Neural crest cell (in vitro differentiated cells): ENCODE measurements around the gene GAB2. TPM values are rescaled to one million over a fixed set of nuclear protein-coding genes. Genes with fewer than 3 reads are reported as not detected.

ENCODE experiments used
- DNase-seq: peaks from one replicate; pipeline ENCODE4 v3.0.0; 2021; ENCODE audit warnings: low read depth, mixed read lengths, low spot score
- H3K27ac Mint-ChIP-seq: one replicate; pipeline ENCODE4 v1.8.0; 2021; ENCODE audit warnings: mild to moderate bottlenecking, mixed read lengths; ENCODE audit not compliant: unreplicated experiment
- H3K27me3 Mint-ChIP-seq: 2 replicates; pipeline ENCODE4 v1.8.0; 2021; ENCODE audit warnings: low read depth, mild to moderate bottlenecking, mixed read lengths
- H3K36me3 Mint-ChIP-seq: 2 replicates; pipeline ENCODE4 v1.8.0; 2021; ENCODE audit warnings: low read depth, mild to moderate bottlenecking, mixed read lengths
- H3K4me1 Mint-ChIP-seq: 2 replicates; pipeline ENCODE4 v1.8.0; 2021; ENCODE audit warnings: mixed read lengths
- H3K4me3 Mint-ChIP-seq: one replicate; pipeline ENCODE4 v1.8.0; 2021; ENCODE audit warnings: mild to moderate bottlenecking, mixed read lengths
- H3K9me3 Mint-ChIP-seq: 2 replicates; pipeline ENCODE4 v1.8.0; 2021; ENCODE audit warnings: mixed read lengths
- CTCF ChIP-seq: fragments of 200-600 bp; sonication (generic); conservative IDR thresholded peaks from 2 replicates; pipeline ENCODE4 v1.5.0; 2021; ENCODE audit warnings: antibody characterized with exemption, mild to moderate bottlenecking
- total RNA-seq: library from RNA; stranded (reverse); gene quantifications from 2 replicates; pipeline ENCODE4 v1.2.1, GENCODE V29; 2021

Gene GAB2
- total RNA-seq, 1 donor from 2014 or later: 27.9 TPM

- TF ChIP-seq CTCF: no peak
- Mint-ChIP-seq H3K4me3 (no peak overlapping the region), H3K4me1 (peaks cover 42% of the 10 kb centered on the region), H3K27ac (peak overlapping the region; percentile 85), H3K9me3 (no peaks in the 10 kb centered on the region), H3K36me3 (peaks cover 3% of the 10 kb centered on the region), H3K27me3 (no peaks in the 10 kb centered on the region)
- no peak for DNase-seq
Measured at GRCh38 chr11:78349624-78350023, 68.0 kb downstream of the GAB2 start.

GRCh38 chr11:78349114-78349513, 68.5 kb downstream of the GAB2 start:
- Mint-ChIP-seq H3K4me3 (no peak overlapping the region), H3K4me1 (peaks cover 41% of the 10 kb centered on the region), H3K36me3 (peaks cover 3% of the 10 kb centered on the region), H3K27me3 (no peaks in the 10 kb centered on the region), H3K27ac (no peak overlapping the region), H3K9me3 (no peaks in the 10 kb centered on the region)
- DNase-seq: no peak
- TF ChIP-seq CTCF: no peak

- Mint-ChIP-seq H3K4me1 (peaks cover 43% of the 10 kb centered on the region), H3K27ac (no peak overlapping the region), H3K4me3 (no peak overlapping the region), H3K36me3 (peaks cover 3% of the 10 kb centered on the region), H3K9me3 (no peaks in the 10 kb centered on the region), H3K27me3 (no peaks in the 10 kb centered on the region)
- no peak for DNase-seq
- TF ChIP-seq CTCF: no peak
Measured at GRCh38 chr11:78347956-78348355, 69.7 kb downstream of the GAB2 start.

- no peak for TF ChIP-seq CTCF
- no peaks in the 10 kb centered on the region for H3K27me3 Mint-ChIP-seq
- no peaks in the 10 kb centered on the region for H3K9me3 Mint-ChIP-seq
Measured at GRCh38 chr11:78346799-78347198, 70.8 kb downstream of the GAB2 start.

GRCh38 chr11:78345450-78345849, 72.2 kb downstream of the GAB2 start:
- peaks cover 3% of the 10 kb centered on the region for H3K36me3 Mint-ChIP-seq
- H3K9me3 Mint-ChIP-seq: no peaks in the 10 kb centered on the region
- no peak for DNase-seq
- H3K4me3 Mint-ChIP-seq: no peak overlapping the region
- no peaks in the 10 kb centered on the region for H3K27me3 Mint-ChIP-seq
- H3K27ac Mint-ChIP-seq: no peak overlapping the region
- peaks cover 37% of the 10 kb centered on the region for H3K4me1 Mint-ChIP-seq
- no peak for TF ChIP-seq CTCF

More at GRCh38 chr11:78346799-78347198, 70.8 kb downstream of the GAB2 start:
- H3K4me3 Mint-ChIP-seq: no peak overlapping the region
- peaks cover 44% of the 10 kb centered on the region for H3K4me1 Mint-ChIP-seq
- no peak overlapping the region for H3K27ac Mint-ChIP-seq
- DNase-seq: no peak
- peaks cover 3% of the 10 kb centered on the region for H3K36me3 Mint-ChIP-seq

GRCh38 chr11:78344676-78345075, 72.9 kb downstream of the GAB2 start:
- no peak for DNase-seq
- H3K9me3 Mint-ChIP-seq: no peaks in the 10 kb centered on the region
- H3K36me3 Mint-ChIP-seq: peaks cover 3% of the 10 kb centered on the region
- peaks cover 37% of the 10 kb centered on the region for H3K4me1 Mint-ChIP-seq
- H3K27me3 Mint-ChIP-seq: no peaks in the 10 kb centered on the region
- TF ChIP-seq CTCF: no peak
- no peak overlapping the region for H3K4me3 Mint-ChIP-seq
- H3K27ac Mint-ChIP-seq: no peak overlapping the region
